K562 (cell line): ENCODE data around the gene IL17RB. TPM values are rescaled to one million over a fixed set of nuclear protein-coding genes. Genes with fewer than 3 reads are reported as not detected.

Source experiments
- ELF1 ChIP-seq: fragments of 200-800 bp; sonication (Bioruptor generic); IDR thresholded peaks from 2 replicates; pipeline ENCODE4 v1.6.1; 2016; ENCODE audit warnings: missing genetic modification characterization, missing compliant biosample characterization
- HCFC1 ChIP-seq: IDR thresholded peaks from 2 replicates; pipeline ENCODE4 v1.6.1; 2012; ENCODE audit warnings: low read depth, low read length, improper control_type of control experiment
- JUND ChIP-seq, 2 experiments: IDR thresholded peaks; 2 replicates in 1 of 2; 3 replicates in 1 of 2; pipeline ENCODE4 v1.6.1; 2011; ENCODE audit warnings: borderline replicate concordance in 2 of 2, low read depth in 2 of 2, low read length in 2 of 2, improper control_type of control experiment in 1 of 2, missing biosample characterization in 1 of 2, missing genetic modification characterization in 1 of 2, missing genetic modification reagents in 1 of 2
- KDM1A ChIP-seq, 2 experiments: fragments of 450-650 bp; IDR thresholded peaks; 2 replicates each; pipeline ENCODE4 v1.6.1; 2016; ENCODE audit warnings: mild to moderate bottlenecking in 2 of 2
- MAZ ChIP-seq, 2 experiments: fragments of 450-650 bp in 1 of 2; sonication (generic) in 1 of 2; formaldehyde crosslinking; IDR thresholded peaks in 1 of 2; conservative IDR thresholded peaks in 1 of 2; 2 replicates each; pipeline versions ENCODE4 v1.4.0 to v1.5.0; 2020; ENCODE audit warnings: mild to moderate bottlenecking in 1 of 2, missing genetic modification reagents in 1 of 2
- MCM7 ChIP-seq, 2 experiments: fragments of 450-650 bp; IDR thresholded peaks; 2 replicates each; pipeline ENCODE4 v1.6.1; 2016 to 2018
- MYNN ChIP-seq, 2 experiments: sonication (generic); formaldehyde crosslinking in 1 of 2; IDR thresholded peaks; 2 replicates each; pipeline versions ENCODE4 v1.5.0 to v1.6.1; 2016 to 2020; ENCODE audit warnings: antibody characterized with exemption in 1 of 2, missing genetic modification reagents in 1 of 2
- NFRKB ChIP-seq: fragments of 450-650 bp; IDR thresholded peaks from 2 replicates; pipeline ENCODE4 v1.6.1; 2016; ENCODE audit warnings: low read depth
- NONO ChIP-seq, 2 experiments: fragments of 200-400 bp in 1 of 2; fragments of 450-650 bp in 1 of 2; formaldehyde crosslinking in 1 of 2; IDR thresholded peaks; 2 replicates each; pipeline ENCODE4 v1.6.1; 2017; ENCODE audit warnings: low read depth in 2 of 2, mild to moderate bottlenecking in 2 of 2, moderate library complexity in 2 of 2, low read length in 1 of 2
- PHB2 ChIP-seq: fragments of 450-650 bp; IDR thresholded peaks from 2 replicates; pipeline ENCODE4 v1.6.1; 2017; ENCODE audit warnings: low read depth
- PHF8 ChIP-seq: fragments of 200-600 bp; sonication (generic); IDR thresholded peaks from 2 replicates; pipeline ENCODE4 v1.6.1; 2012; ENCODE audit warnings: mixed run types, mild to moderate bottlenecking, inconsistent platforms, low read length, moderate library complexity, borderline replicate concordance
- RCOR1 ChIP-seq, 2 experiments: IDR thresholded peaks; 2 replicates each; pipeline ENCODE4 v1.6.1; 2012; ENCODE audit warnings: low read depth in 2 of 2, low read length in 2 of 2, borderline replicate concordance in 1 of 2, improper control_type of control experiment in 1 of 2
- RHOXF2B ChIP-seq: fragments of 250-450 bp; sonication (Bioruptor Pico); conservative IDR thresholded peaks from 2 replicates; pipeline ENCODE4 v1.5.1; 2021
- RNF2 ChIP-seq: sonication (generic); IDR thresholded peaks from 2 replicates; pipeline ENCODE4 v1.6.1; 2016
- SMARCA4 ChIP-seq: fragments of 450-650 bp; IDR thresholded peaks from 2 replicates; pipeline ENCODE4 v1.6.1; 2016
- ZNF184 ChIP-seq: sonication (generic); formaldehyde crosslinking; IDR thresholded peaks from 2 replicates; pipeline ENCODE4 v1.5.0; 2020; ENCODE audit warnings: missing genetic modification reagents
- ZNF436 ChIP-seq: fragments of 250-450, 450-650 bp; sonication (Bioruptor Pico); formaldehyde crosslinking; IDR thresholded peaks from 2 replicates; pipeline ENCODE4 v1.7.0; 2020; ENCODE audit warnings: mild to moderate bottlenecking
- polyA plus RNA-seq, 8 experiments: library from polyadenylated mRNA; depleted of rRNA in 4 of 8; stranded (reverse) in 5 of 8; unstranded in 3 of 8; fragments of >200 nt; fragmentation: Nextera tagmentation in 2 of 8; fragmentation: Illumina TruSeq in 1 of 8; extraction: Ambion mirVana in 2 of 8; extraction: Trizol in 1 of 8; gene quantifications; 2 replicates each; pipeline versions ENCODE4 v1.2.1 to v1.2.3, GENCODE V29; 2011 to 2014; ENCODE audit warnings: inconsistent platforms in 1 of 8, missing spikeins in 1 of 8
- total RNA-seq, 7 experiments: library from RNA; depleted of rRNA in 6 of 7; stranded (reverse); fragments of >200 nt in 6 of 7; fragmentation: Illumina TruSeq in 2 of 7; extraction: Trizol in 2 of 7; gene quantifications; 2 replicates each; pipeline versions ENCODE4 v1.2.1 to v1.2.3, GENCODE V29; 2011 to 2021; ENCODE audit warnings: low replicate concordance in 1 of 7
- TF ChIP-seq, protein P1 (sequence below), 2 experiments: IDR thresholded peaks in 1 of 2; conservative IDR thresholded peaks in 1 of 2; 2 replicates each; pipeline ENCODE4 v1.6.1; 2016; ENCODE audit warnings: low read depth in 2 of 2, mild to moderate bottlenecking in 1 of 2, missing compliant biosample characterization in 1 of 2, missing genetic modification characterization in 1 of 2, moderate library complexity in 1 of 2
- TF ChIP-seq, protein P2 (sequence below): fragments of 250-450 bp; sonication (Bioruptor Pico); IDR thresholded peaks from 2 replicates; pipeline ENCODE4 v1.8.0; 2022; ENCODE audit warnings: inconsistent platforms
- TF ChIP-seq, protein P3 (sequence below): IDR thresholded peaks from 2 replicates; pipeline ENCODE4 v1.6.1; 2012; ENCODE audit warnings: low read depth, low read length, improper control_type of control experiment, borderline replicate concordance
- TF ChIP-seq, protein P4 (sequence below), 2 experiments: IDR thresholded peaks; 2 replicates each; pipeline ENCODE4 v1.6.1; 2011; ENCODE audit warnings: borderline replicate concordance in 1 of 2, control low read depth in 1 of 2, low read depth in 1 of 2, low read length in 1 of 2, mild to moderate bottlenecking in 1 of 2, mixed read lengths in 1 of 2, moderate library complexity in 1 of 2; ENCODE audit not compliant: insufficient read depth in 1 of 2, insufficient read length in 1 of 2, poor library complexity in 1 of 2, severe bottlenecking in 1 of 2; ENCODE audit errors: extremely low read depth in 1 of 2

Gene IL17RB
- total and polyA plus RNA-seq, 9 of the 15 experiments (the other 6 are each of a cell fraction or from before 2014, with no cell fraction given), result 1.1 to 4.1 (median 1.7) TPM

DNA sequence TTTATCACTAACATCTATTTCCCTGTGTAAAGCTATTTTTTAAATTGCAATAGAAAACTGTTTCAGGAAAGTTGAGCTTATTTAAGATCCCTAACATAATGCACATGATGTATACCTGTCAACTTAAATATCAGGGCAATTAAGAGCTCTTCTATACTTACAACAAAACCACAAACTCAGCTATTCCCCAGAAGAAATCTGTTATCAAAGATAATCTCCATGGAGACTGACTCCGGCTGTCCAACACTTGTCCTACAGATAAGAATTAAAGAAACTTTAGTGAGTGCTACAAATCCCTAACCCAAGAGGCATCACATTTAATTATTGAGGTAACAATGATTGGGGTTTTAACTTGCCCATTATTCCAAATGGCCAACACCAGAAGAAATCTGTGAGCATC is 41.9 kb downstream of the IL17RB start (continued):
- TF ChIP-seq, protein P1, sequence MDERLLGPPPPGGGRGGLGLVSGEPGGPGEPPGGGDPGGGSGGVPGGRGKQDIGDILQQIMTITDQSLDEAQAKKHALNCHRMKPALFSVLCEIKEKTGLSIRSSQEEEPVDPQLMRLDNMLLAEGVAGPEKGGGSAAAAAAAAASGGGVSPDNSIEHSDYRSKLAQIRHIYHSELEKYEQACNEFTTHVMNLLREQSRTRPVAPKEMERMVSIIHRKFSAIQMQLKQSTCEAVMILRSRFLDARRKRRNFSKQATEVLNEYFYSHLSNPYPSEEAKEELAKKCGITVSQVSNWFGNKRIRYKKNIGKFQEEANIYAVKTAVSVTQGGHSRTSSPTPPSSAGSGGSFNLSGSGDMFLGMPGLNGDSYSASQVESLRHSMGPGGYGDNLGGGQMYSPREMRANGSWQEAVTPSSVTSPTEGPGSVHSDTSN (CRISPR knock-in tag; IDR thresholded peaks at IDR 0.05; ENCODE audit: low read depth), result no peak
- TF ChIP-seq, protein P1 (tag; conservative IDR thresholded peaks at IDR 0.05; ENCODE audit: low read depth), result 0 out of 2 replicates have a peak, but pooled peaks have one; percentile 18
- TF ChIP-seq KDM1A (IDR thresholded peaks at IDR 0.05), result peak in 1 of 2 experiments; percentile 27; a peak in 1 of 4 replicates
- TF ChIP-seq NFRKB, result no peak
- no peak for TF ChIP-seq PHF8
- TF ChIP-seq, protein P2, sequence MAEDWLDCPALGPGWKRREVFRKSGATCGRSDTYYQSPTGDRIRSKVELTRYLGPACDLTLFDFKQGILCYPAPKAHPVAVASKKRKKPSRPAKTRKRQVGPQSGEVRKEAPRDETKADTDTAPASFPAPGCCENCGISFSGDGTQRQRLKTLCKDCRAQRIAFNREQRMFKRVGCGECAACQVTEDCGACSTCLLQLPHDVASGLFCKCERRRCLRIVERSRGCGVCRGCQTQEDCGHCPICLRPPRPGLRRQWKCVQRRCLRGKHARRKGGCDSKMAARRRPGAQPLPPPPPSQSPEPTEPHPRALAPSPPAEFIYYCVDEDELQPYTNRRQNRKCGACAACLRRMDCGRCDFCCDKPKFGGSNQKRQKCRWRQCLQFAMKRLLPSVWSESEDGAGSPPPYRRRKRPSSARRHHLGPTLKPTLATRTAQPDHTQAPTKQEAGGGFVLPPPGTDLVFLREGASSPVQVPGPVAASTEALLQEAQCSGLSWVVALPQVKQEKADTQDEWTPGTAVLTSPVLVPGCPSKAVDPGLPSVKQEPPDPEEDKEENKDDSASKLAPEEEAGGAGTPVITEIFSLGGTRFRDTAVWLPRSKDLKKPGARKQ, result no peak
- TF ChIP-seq MAZ (CRISPR knock-in tag; conservative IDR thresholded peaks at IDR 0.05 in 1 of 2, IDR thresholded peaks at IDR 0.05 in 1 of 2), result no peak
- no peak for TF ChIP-seq ZNF184 (CRISPR knock-in tag)
- no peak for TF ChIP-seq SMARCA4
- no peak for TF ChIP-seq ELF1 (tag)
- no peak for TF ChIP-seq ZNF436 (CRISPR knock-in tag)
- TF ChIP-seq RNF2, result no peak
- TF ChIP-seq, protein P3, sequence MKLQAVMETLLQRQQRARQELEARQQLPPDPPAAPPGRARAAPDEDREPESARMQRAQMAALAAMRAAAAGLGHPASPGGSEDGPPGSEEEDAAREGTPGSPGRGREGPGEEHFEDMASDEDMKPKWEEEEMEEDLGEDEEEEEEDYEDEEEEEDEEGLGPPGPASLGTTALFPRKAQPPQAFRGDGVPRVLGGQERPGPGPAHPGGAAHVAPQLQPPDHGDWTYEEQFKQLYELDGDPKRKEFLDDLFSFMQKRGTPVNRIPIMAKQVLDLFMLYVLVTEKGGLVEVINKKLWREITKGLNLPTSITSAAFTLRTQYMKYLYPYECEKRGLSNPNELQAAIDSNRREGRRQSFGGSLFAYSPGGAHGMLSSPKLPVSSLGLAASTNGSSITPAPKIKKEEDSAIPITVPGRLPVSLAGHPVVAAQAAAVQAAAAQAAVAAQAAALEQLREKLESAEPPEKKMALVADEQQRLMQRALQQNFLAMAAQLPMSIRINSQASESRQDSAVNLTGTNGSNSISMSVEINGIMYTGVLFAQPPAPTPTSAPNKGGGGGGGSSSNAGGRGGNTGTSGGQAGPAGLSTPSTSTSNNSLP, result no peak
- no peak for TF ChIP-seq PHB2
- TF ChIP-seq MCM7 (IDR thresholded peaks at IDR 0.05), result no peak
- no peak for TF ChIP-seq JUND (IDR thresholded peaks at IDR 0.05; ENCODE audit: borderline replicate concordance, low read depth, low read length)
- TF ChIP-seq JUND (tag; IDR thresholded peaks at IDR 0.05; ENCODE audit: borderline replicate concordance, low read depth, low read length), result no peak
- TF ChIP-seq, protein P4, sequence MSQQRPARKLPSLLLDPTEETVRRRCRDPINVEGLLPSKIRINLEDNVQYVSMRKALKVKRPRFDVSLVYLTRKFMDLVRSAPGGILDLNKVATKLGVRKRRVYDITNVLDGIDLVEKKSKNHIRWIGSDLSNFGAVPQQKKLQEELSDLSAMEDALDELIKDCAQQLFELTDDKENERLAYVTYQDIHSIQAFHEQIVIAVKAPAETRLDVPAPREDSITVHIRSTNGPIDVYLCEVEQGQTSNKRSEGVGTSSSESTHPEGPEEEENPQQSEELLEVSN (IDR thresholded peaks at IDR 0.05; ENCODE audit: borderline replicate concordance in 1 of 2, extremely low read depth in 1 of 2, insufficient read depth in 1 of 2, insufficient read length in 1 of 2, low read depth in 1 of 2, low read length in 1 of 2, poor library complexity in 1 of 2, severe bottlenecking in 1 of 2), result no peak
- TF ChIP-seq RCOR1 (IDR thresholded peaks at IDR 0.05; ENCODE audit: borderline replicate concordance in 1 of 2, low read depth in 2 of 2, low read length in 2 of 2), result 0 out of 4 replicates have a peak, but pooled peaks of 1 of the 2 experiments have one; percentile 38
- TF ChIP-seq MYNN (IDR thresholded peaks at IDR 0.05), result no peak
- no peak for TF ChIP-seq MYNN (CRISPR knock-in tag; IDR thresholded peaks at IDR 0.05)
- TF ChIP-seq NONO (IDR thresholded peaks at IDR 0.05; ENCODE audit: low read depth in 2 of 2, low read length in 1 of 2), result no peak
- no peak for TF ChIP-seq RHOXF2B (CRISPR knock-in tag)
- TF ChIP-seq HCFC1, result no peak
